NB4 (cell line): ENCODE measurements around the gene ODAD3.
A peak's percentile ranks its signal among the peaks of the same experiment; 100 is the strongest.

Experiments
- DNase-seq: peaks from one replicate; pipeline ENCODE4 v3.0.0; 2010; ENCODE audit warnings: low read depth
- H3K4me3 ChIP-seq: one replicate; pipeline ENCODE4 v1.5.1; 2011; ENCODE audit warnings: mild to moderate bottlenecking, low read depth, low read length, moderate library complexity
- CTCF ChIP-seq: IDR thresholded peaks from one replicate; pipeline ENCODE4 v1.5.1; 2012; ENCODE audit warnings: low read depth, low read length
- MAX ChIP-seq: IDR thresholded peaks from 2 replicates; pipeline ENCODE4 v1.6.1; 2011; ENCODE audit warnings: low read depth, low read length
- MYC ChIP-seq: IDR thresholded peaks from 2 replicates; pipeline ENCODE4 v1.6.1; 2011; ENCODE audit warnings: low read depth, low read length
- POLR2A ChIP-seq: IDR thresholded peaks from 2 replicates; pipeline ENCODE4 v1.6.1; 2011; ENCODE audit warnings: mild to moderate bottlenecking; ENCODE audit not compliant: insufficient read length; ENCODE audit errors: extremely low read depth

Gene ODAD3

GRCh38 chr19:11420429-11421370, 14.2 kb downstream of the ODAD3 start:
- TF ChIP-seq POLR2A (no peak), MYC (no peak), MAX (no peak)
- DNase-seq = peak; percentile 70
- no peak overlapping the region for H3K4me3 ChIP-seq

- DNase-seq = no peak
- TF ChIP-seq POLR2A (no peak), MYC (no peak), MAX (no peak), CTCF (no peak)
- no peak within 1 kb of the TSS for H3K4me3 ChIP-seq
Observed at GRCh38 chr19:11418549-11419506, 16.1 kb downstream of the ODAD3 start, which contains the start of gene RGL3. TSS of gene RGL3 (minus strand) at chr19:11419314. CDS start at chr19:11419278, 36 bp downstream.

DNA sequence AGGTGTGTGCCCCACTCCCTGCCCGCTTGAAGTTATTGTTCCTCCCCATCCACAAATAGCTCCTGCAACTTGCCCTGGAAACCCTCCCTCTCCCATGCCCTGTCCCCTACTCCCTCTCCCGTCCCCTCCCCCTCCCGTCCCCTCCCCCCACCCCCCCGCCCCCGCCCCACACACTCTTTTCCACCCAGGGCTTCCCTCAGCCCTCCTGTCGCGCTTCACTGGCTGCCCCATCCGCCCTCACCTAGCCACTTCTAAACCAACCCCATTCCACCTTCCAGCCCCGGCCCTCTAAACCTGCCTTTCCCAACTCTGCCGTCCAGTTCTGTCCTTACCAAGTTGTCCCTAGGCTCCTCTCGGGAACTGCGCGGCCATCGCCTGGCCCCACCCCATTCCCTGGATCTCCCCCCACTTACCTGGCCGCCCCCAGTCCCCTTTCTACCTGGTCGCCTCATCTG, 16.8 kb downstream of the ODAD3 start:
- TF ChIP-seq POLR2A = no peak
- no peak for TF ChIP-seq CTCF
- no peak for TF ChIP-seq MYC
- TF ChIP-seq MAX = no peak
- H3K4me3 ChIP-seq = no peak overlapping the region
- no peak for DNase-seq

- H3K4me3 ChIP-seq = no peak overlapping the region
- no peak for DNase-seq
- TF ChIP-seq CTCF = no peak
Observed at GRCh38 chr19:11416346-11417052, 18.4 kb downstream of the ODAD3 start.

- no peak for DNase-seq
- H3K4me3 ChIP-seq = no peak overlapping the region
- TF ChIP-seq MYC (no peak), POLR2A (no peak), CTCF (no peak), MAX (no peak)
Observed at GRCh38 chr19:11414544-11414943, 20.4 kb downstream of the ODAD3 start.
